GM23248 (cell line): Measurements from ENCODE around the gene NSMF.

Source experiments
- EZH2 ChIP-seq: fragments of 200-600 bp; sonication (generic); IDR thresholded peaks from 2 replicates; pipeline ENCODE4 v1.6.1; 2018; ENCODE audit warnings: antibody characterized with exemption, mild to moderate bottlenecking; ENCODE audit not compliant: insufficient read depth, poor library complexity, severe bottlenecking
- EZH2phosphoT487 ChIP-seq: fragments of 200-600 bp; sonication (generic); IDR thresholded peaks from 2 replicates; pipeline ENCODE4 v1.6.1; 2018; ENCODE audit warnings: antibody characterized with exemption, moderate library complexity, mild to moderate bottlenecking, low read depth; ENCODE audit not compliant: insufficient read depth

- TF ChIP-seq EZH2, result no peak
- TF ChIP-seq EZH2phosphoT487, result no peak
These were observed 23.1 kb upstream of the NSMF start for GRCh38 chr9:137482094-137482781.
